Kidney (tissue), 14 donors: ENCODE measurements around the gene TSSC4. TPM values are rescaled to one million over a fixed set of nuclear protein-coding genes. Genes with fewer than 3 reads are reported as not detected.

ENCODE experiments used
- DNase-seq, 5 donors: peaks; one replicate each; pipeline ENCODE4 v3.0.0-alpha.2; 2013 to 2020
- FAIRE-seq: peaks from 2 replicates; lab custom pipeline; 2012; peaks lifted over from hg19 to GRCh38; lab: Jason Lieb, UNC
- H3K27ac ChIP-seq, 2 donors: one replicate each; pipeline ENCODE4 v1.7.0; 2013; ENCODE audit warnings: low read depth in 2 of 2, low read length in 2 of 2, inconsistent platforms in 1 of 2
- H3K27me3 ChIP-seq: one replicate; pipeline ENCODE4 v1.7.1; 2013; ENCODE audit warnings: low read length, inconsistent platforms; ENCODE audit not compliant: control insufficient read depth, insufficient read depth
- H3K36me3 ChIP-seq, 3 donors: one replicate each; pipeline versions ENCODE4 v1.7.0 to v1.7.1; 2013; ENCODE audit warnings: low read length in 3 of 3, control low read depth in 1 of 3, inconsistent platforms in 1 of 3; ENCODE audit not compliant: insufficient read depth in 3 of 3, control insufficient read depth in 2 of 3
- H3K4me1 ChIP-seq, 3 donors: one replicate each; pipeline versions ENCODE4 v1.7.0 to v1.7.1; 2013; ENCODE audit warnings: low read length in 3 of 3, inconsistent platforms in 1 of 3, low read depth in 1 of 3; ENCODE audit not compliant: control insufficient read depth in 2 of 3, insufficient read depth in 2 of 3
- H3K4me3 ChIP-seq, 3 donors: one replicate each; pipeline versions ENCODE4 v1.7.0 to v1.8.1; 2013; ENCODE audit warnings: low read length in 3 of 3, control low read depth in 1 of 3, inconsistent platforms in 1 of 3
- H3K9ac ChIP-seq, 3 donors: one replicate each; pipeline versions ENCODE4 v1.7.0 to v1.7.1; 2013; ENCODE audit warnings: low read length in 3 of 3, control low read depth in 1 of 3, inconsistent platforms in 1 of 3
- H3K9me3 ChIP-seq, 3 donors: one replicate each; pipeline versions ENCODE4 v1.7.0 to v1.7.1; 2013; ENCODE audit warnings: low read length in 3 of 3, control low read depth in 1 of 3, inconsistent platforms in 1 of 3; ENCODE audit not compliant: control insufficient read depth in 2 of 3, insufficient read depth in 1 of 3
- intact Hi-C: fragments of 100-400 bp; cut with DNase I; formaldehyde crosslinking; loops from one replicate; pipeline ENCODE4 v1.11.1; 2022
- polyA plus RNA-seq: library from polyadenylated mRNA; stranded (reverse); fragments of 350-450 nt; fragmentation: Illumina TruSeq; extraction: RNeasy Lipid Tissue Mini Kit (QIAGEN cat#74804); gene quantifications from one replicate; pipeline ENCODE4 v1.2.3, GENCODE V29; 2014; ENCODE audit warnings: low read depth, low replicate concordance; ENCODE audit not compliant: insufficient read depth
- total RNA-seq: library from RNA; stranded (reverse); fragmentation: NEBNext Ultra II Directional; extraction: Animal tissue kit (Norgen Biotek cat#: 25700); gene quantifications from one replicate; pipeline ENCODE4 v1.2.1, GENCODE V29; 2021
- TF ChIP-seq, protein P1 (sequence below): IDR thresholded peaks from 3 replicates; pipeline ENCODE4 v1.5.1; 2012; ENCODE audit warnings: mild to moderate bottlenecking, moderate library complexity, borderline replicate concordance; ENCODE audit not compliant: insufficient read depth; ENCODE audit errors: extremely low read depth
- donor health status: control.
- donor health status: control.
- donor health status: control.
- donor health status: control.
- donor health status: control.
- donor health status: DM: yes; HTN: yes; CAD: no.
- donor health status: Normal renal cell carcinoma (clear cell type).

Gene TSSC4
- total and polyA plus RNA-seq, 2 donors from 2014 or later = 42.3 to 51.4 TPM

DNA sequence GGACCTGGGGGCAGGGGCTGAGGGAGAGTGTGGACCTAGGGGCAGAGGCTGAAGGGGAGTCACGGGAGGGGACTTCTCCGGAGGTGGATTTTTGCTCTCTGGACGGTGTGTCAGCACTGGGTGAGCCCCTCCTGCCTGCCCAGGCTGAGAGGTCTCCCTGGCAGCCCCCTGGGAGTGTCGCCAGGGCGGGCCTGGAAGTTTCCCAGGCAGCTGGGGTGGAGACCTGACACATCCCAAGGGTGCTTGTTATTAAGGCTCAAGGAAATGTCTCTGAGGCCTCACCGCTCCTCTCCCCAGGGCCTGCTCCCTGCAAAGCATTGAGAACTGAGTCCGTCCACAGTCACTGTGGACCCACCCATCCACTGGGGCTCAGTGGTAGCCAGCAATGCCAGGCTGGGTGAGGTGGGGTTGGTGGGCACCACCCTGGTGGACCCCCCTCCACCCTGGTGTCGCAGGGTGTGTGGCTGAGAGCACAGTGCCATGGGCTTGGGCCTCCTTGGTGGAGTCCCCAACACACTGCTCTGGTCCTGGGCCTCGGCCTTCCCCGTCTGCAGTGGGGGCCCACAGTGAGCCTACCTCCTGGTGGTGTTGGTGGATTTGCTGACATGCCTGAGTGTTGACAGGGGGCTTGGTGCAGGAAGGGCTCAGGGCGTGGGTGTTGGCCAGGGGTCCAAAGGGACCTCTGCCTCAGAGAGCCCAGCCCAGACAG is 20.9 kb upstream of the TSSC4 start:
- Histone ChIP-seq H3K4me1 (peaks cover 0 to 68% (median 58%) of the 10 kb centered on the region in 3 donors), H3K27ac (peak overlapping the region; percentile 78 to 89), H3K4me3 (peak overlapping the region in 2 of 3 donors; percentile 33 to 38), H3K36me3 (no peaks in the 10 kb centered on the region), H3K27me3 (no peaks in the 10 kb centered on the region), H3K9ac (peak overlapping the region in 2 of 3 donors; percentile 51 to 65), H3K9me3 (no peaks in the 10 kb centered on the region)
- FAIRE-seq (no peak), DNase-seq (peak in 1 of 5 donors; percentile 78)
- TF ChIP-seq, protein P1, sequence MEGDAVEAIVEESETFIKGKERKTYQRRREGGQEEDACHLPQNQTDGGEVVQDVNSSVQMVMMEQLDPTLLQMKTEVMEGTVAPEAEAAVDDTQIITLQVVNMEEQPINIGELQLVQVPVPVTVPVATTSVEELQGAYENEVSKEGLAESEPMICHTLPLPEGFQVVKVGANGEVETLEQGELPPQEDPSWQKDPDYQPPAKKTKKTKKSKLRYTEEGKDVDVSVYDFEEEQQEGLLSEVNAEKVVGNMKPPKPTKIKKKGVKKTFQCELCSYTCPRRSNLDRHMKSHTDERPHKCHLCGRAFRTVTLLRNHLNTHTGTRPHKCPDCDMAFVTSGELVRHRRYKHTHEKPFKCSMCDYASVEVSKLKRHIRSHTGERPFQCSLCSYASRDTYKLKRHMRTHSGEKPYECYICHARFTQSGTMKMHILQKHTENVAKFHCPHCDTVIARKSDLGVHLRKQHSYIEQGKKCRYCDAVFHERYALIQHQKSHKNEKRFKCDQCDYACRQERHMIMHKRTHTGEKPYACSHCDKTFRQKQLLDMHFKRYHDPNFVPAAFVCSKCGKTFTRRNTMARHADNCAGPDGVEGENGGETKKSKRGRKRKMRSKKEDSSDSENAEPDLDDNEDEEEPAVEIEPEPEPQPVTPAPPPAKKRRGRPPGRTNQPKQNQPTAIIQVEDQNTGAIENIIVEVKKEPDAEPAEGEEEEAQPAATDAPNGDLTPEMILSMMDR = no peak
- intact Hi-C loops = no loop called here

DNA sequence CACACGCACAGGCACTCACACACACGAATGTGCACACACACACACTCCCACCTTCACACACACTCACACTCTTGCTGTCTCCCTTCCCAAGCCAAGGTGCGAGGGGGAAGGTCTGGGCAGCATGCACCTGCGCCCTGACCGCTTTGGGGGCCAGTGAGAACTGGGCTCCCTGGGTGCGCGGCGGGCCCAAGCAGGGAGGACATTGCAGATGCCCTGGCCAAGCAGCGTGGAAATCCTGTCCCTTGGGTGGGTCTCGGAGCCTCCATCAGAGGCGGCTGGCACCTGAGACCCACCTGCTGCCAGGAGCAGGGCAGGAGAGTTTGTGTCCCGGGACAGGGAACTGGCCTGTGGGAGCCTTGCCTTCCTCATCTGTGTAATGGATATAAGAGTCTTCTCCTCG is 20.2 kb upstream of the TSSC4 start:
- FAIRE-seq (no peak), DNase-seq (peak in 1 of 5 donors; percentile 24)
- H3K4me3 ChIP-seq = peak overlapping the region in 2 of 3 donors; percentile 29 to 38
- peak overlapping the region; percentile 78 to 89 for H3K27ac ChIP-seq
- intact Hi-C loops = no loop called here
- TF ChIP-seq, protein P1 = no peak
- H3K9me3 ChIP-seq = no peaks in the 10 kb centered on the region
- H3K4me1 ChIP-seq = peaks cover 0 to 71% (median 59%) of the 10 kb centered on the region in 3 donors
- H3K9ac ChIP-seq = peak overlapping the region in 1 of 3 donors; percentile 65
- no peaks in the 10 kb centered on the region for H3K36me3 ChIP-seq
- no peaks in the 10 kb centered on the region for H3K27me3 ChIP-seq

DNA sequence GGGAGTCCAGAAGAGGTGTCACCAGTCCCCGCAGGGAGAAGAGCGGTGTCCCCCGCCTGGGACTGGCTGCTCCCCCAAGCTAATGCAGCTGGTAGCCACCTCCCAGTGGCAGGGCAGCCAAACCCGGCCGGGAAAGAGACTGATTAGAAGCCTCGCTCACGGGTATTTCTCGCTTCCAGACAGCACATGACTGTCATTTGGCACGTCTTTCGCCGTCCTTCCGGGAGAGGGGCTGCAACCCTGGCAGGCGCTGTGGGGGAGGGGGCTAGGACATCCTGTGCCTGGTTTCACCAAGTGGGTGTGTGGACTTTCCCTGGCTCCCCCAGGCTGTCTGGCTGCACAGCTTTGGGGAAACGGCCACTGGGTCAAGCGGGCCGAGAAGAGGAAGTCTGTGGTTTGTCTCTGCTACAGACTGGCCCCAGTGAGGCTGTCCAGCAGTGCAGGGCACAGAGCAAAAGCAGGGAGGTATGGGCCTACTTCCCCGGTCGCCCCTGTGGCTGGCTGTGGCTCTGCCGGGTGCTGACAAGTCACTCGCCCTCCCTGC is 19.7 kb upstream of the TSSC4 start:
- Histone ChIP-seq H3K4me1 (peaks cover 0 to 73% (median 58%) of the 10 kb centered on the region in 3 donors), H3K27me3 (no peaks in the 10 kb centered on the region), H3K9ac (peak overlapping the region in 2 of 3 donors; percentile 32 to 65), H3K27ac (peak overlapping the region; percentile 78 to 89), H3K9me3 (no peaks in the 10 kb centered on the region), H3K4me3 (peak overlapping the region in 1 of 3 donors; percentile 29), H3K36me3 (no peaks in the 10 kb centered on the region)
- intact Hi-C loops = no loop called here
- no peak for FAIRE-seq
- DNase-seq = peak in 3 of 5 donors; percentile 33 to 95 (median 51)
- TF ChIP-seq, protein P1 = no peak
